HG03060 (cell line): ENCODE measurements around the gene LRPPRC.

ENCODE experiments used
- ATAC-seq: cut with Tn5 transposase; IDR thresholded peaks from one replicate; pipeline ENCODE4 v1.9.1; 2021; ENCODE audit warnings: low read depth, moderate number of reproducible peaks; ENCODE audit not compliant: unreplicated experiment

LRPPRC gene

DNA sequence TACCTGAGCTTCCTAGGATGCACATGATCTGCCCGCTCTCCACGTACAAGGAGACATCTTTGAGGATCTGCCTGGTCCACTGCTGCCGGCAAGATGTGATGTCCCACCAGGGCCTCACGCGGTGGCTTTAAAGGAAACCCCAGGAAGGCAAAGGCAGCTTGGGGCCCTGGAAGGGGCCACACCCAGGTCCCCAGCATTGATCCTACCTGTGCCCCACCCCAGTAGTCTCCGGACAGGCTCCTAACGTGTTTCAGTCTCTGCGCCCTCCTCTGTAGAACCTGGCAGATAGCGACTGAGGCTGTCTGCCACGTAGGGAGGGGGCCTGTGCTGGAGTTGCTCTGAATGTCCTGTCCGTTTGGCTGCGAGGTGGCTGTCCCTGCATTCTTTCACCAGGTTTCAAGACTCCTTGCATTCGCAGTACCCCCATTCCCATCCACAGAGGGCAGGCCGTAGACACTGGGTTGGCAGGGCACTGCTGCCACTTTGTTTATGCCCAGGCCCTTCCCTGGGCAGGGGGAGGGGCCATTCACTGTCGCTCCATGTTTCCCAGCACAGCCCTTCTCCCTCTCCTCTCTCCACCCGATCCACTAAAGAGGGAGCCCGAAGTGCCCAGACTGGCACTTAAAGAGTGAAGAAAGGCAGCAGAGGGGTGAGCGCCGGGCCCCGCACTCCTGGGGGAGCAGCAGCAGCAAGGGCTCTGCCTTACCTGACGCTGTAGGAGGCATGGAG, 157.8 kb downstream of the LRPPRC start:
- no peak for ATAC-seq

- no peak for ATAC-seq
These were observed 158.8 kb downstream of the LRPPRC start for GRCh38 chr2:43837033-43837432.
